VCaP (cell line): ENCODE data around the gene NIT1.
A peak's percentile ranks its signal among the peaks of the same experiment; 100 is the strongest.

Experiments
- H3K27ac ChIP-seq: fragments of 450-650 bp; 2 replicates; pipeline ENCODE4 v1.5.1; 2017
- TF ChIP-seq, protein P1 (sequence below): fragments of 450-650 bp; conservative IDR thresholded peaks from 2 replicates; pipeline ENCODE4 v1.5.1; 2017; ENCODE audit warnings: mild to moderate bottlenecking, moderate library complexity

NIT1 gene

DNA sequence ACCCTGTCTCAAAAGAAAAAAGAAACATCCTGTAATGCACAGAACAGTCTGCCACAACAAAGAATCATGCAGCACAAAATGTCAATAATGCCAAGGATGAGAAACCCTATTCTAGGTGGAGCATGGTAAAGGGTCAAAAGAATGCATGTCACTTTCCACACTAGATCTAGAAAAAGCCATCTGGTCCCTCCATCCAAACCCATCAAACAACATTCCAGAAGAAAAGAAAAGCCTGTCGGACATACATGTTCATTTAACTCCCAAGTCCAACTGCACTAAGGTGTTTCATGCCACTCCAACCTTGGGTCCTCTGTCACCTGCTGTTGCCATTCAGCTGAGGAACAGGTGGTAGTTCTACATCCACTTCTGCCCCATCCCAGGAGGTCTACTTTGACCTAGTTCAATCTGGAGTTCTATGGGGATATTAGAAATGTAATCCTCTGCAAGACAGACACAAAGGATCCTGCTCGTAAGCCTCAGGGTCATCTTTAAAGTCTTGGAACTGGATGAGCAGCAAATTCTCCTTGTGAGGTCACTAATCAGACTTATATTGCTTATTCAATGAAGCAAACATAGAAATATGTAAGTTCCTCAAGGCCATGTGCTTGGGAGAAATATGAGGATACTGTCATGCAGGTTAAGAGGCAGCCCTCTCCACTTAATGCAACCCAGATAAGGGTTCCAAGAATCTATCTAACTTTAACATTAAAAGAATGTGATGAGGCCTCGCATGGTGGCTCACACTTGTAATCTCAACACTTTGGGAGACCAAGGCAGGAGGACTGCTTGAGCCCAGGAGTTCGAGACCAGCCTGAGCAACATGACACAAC is 10.9 kb downstream of the NIT1 start:
- TF ChIP-seq, protein P1, sequence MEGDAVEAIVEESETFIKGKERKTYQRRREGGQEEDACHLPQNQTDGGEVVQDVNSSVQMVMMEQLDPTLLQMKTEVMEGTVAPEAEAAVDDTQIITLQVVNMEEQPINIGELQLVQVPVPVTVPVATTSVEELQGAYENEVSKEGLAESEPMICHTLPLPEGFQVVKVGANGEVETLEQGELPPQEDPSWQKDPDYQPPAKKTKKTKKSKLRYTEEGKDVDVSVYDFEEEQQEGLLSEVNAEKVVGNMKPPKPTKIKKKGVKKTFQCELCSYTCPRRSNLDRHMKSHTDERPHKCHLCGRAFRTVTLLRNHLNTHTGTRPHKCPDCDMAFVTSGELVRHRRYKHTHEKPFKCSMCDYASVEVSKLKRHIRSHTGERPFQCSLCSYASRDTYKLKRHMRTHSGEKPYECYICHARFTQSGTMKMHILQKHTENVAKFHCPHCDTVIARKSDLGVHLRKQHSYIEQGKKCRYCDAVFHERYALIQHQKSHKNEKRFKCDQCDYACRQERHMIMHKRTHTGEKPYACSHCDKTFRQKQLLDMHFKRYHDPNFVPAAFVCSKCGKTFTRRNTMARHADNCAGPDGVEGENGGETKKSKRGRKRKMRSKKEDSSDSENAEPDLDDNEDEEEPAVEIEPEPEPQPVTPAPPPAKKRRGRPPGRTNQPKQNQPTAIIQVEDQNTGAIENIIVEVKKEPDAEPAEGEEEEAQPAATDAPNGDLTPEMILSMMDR: no peak
- no peak overlapping the region for H3K27ac ChIP-seq

DNA sequence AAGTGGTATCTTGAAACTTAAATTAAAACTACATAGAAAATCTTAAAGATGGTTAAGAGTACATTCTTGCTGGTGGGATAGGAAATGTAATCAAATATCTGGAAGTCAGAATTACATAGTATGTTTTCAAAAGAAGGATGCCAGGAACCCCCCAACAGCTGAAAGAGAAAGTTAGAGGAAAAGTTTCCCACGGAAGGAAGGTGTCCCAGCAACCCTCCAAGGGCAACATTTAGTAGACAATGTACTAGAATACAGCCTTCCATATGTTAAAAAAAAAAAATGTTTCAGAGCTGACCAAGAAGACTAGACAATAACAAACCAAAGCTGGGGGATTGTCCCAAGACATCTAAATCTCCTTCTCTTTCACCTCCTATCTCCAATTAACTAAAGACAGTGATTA is 12.4 kb downstream of the NIT1 start:
- TF ChIP-seq, protein P1: no peak
- H3K27ac ChIP-seq: no peak overlapping the region

DNA sequence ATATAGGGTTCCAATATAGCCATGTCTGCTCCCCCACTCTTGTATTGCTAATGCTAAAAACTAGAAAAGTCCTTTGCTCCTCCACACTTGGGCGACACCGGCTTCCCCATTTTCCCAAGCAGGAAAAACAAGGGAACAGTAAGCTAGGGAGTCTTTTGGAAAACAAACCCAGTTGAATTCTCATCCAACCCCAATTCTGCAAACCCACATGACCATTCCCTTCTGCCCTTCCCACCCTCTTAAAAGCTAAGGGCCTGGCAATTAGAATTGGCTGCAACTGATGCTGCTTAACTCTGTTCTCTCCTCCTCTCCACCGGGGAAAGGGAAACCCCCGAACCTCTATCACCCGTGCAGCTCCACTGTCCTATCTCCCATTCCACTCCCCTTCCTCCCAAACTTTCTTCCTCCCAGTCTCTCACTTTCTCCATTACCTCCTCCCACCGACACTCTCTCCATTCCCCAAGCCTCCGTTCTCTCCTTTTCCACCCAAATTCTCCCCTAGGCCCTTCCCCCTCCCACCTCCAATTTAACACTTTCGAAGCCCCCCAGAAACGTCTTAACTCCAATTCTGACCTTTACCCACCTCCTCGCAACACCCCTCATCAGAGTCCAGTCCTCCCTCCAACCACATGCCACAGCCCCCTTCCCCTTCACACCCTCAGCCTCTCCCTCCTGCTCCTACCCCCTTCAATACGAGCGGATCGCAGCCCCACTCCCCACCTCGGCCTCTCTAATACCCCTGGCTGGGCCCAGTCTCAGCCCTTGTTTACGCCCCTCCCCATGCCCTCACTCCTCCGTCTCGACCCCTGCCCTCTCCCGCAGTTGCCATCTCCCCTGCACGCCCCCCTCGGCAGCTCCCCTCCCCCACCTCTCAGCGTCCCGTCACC is 13.9 kb downstream of the NIT1 start:
- H3K27ac ChIP-seq: peak overlapping the region; percentile 96
- TF ChIP-seq, protein P1: no peak

DNA sequence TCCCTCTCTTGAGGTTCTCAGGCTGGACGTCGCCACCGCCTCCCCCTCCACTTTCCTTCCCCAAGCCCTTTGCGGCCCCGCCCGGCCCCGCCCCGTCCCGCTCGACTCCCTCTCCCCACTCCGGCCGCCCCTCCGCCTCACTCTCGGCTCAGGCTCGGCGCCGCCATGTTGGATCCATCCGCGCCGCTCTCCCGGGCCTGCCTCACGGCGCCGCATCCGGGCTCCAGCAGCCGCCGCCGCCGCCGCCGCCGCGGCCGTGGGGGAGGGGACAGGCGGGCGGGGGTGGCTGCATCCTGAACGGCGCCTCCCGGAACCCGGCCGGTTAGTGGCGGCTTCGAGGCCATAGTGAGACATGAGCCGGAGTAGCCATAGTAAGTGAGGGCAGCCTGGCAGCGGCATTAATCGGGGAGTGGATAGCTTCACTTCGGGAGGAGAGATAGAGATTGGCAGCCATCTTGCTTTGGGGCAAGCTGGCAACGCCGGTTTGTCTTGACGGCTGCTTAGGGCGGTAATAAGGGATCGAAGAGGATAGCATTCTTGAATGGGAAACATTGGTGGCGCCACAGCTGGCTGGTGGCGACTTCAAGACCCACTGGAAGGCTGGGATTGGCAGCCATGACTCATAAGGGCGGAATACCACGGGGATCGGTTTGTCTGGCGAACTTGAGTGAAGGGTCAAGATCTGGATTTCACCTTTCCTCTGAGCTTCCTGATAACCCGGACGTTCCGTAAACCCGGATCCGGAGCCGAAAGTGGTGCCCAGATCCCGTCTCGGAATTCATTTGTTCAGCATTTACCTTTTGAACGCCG is 14.7 kb downstream of the NIT1 start, which contains the start of gene DEDD:
DEDD (minus strand) TSS at position 258 of the 810 bp plus-strand sequence. CDS start 8,205 bp downstream, outside the sequence.
- TF ChIP-seq, protein P1: 0 out of 2 replicates have a peak, but pooled peaks have one; percentile 16
- peak within 1 kb of the TSS; percentile 96 for H3K27ac ChIP-seq

DNA sequence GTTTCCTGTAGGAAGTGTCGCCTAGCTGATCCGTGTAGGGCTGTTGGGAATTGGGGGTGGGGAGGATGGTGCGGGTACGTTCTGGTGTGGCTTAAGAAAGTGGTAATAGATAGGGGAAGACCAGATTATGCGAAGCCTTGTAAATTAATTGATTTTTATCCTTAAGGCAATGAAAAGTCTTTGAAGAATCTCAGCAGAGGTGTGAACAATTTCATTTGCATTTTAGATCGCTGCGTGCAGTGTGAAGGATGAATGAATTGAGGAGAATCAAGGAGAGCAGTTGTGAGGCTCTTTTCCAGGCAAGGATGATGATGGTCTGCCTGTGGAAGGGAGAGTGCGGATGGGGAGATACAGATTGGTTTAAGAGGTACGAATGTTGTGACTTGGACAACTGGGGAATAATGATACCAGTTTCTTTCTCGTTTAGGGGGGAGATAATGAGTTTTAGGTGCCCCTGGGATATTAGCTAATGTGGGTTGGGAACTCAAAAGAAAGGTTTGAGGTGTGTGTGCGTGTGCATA is 15.4 kb downstream of the NIT1 start:
- peak overlapping the region; percentile 96 for H3K27ac ChIP-seq
- TF ChIP-seq, protein P1: no peak

DNA sequence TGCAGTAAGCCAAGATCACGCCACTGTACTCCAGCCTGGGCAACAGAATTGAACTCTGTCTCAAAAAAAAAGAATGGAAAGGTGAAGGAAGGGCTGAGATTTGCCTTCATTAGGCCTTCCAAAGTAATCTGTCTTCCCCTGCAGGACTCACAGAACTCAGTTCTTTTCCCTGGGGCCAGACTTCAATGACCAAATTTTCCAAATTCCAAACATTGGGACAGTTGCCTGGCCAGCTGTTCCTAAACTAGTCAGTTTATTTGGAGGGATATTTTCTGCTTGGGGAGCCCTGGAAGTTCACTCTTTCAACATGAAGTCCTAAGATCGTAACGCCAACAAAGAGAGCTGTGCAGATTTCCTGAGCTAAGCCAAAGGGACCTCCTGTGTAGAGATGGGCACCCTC is 20.0 kb downstream of the NIT1 start:
- TF ChIP-seq, protein P1: no peak
- H3K27ac ChIP-seq: no peak overlapping the region
